Activated effector memory CD4-positive, alpha-beta T cell treated with Interleukin-2 at 50 U/mL for 16 hours (primary cell): ENCODE measurements around the gene CATSPERZ.

Experiments used
- DNase-seq: peaks from one replicate; pipeline ENCODE4 v3.0.0-alpha.2; 2020

Gene CATSPERZ

GRCh38 chr11:64264371-64264852 is 35.7 kb upstream of the CATSPERZ start:
- DNase-seq, result no peak

- DNase-seq, result no peak
Measured at GRCh38 chr11:64265176-64266160, 34.7 kb upstream of the CATSPERZ start.

- no peak for DNase-seq
Measured at GRCh38 chr11:64266339-64266738, 33.8 kb upstream of the CATSPERZ start.

GRCh38 chr11:64267207-64267945 is 32.8 kb upstream of the CATSPERZ start:
- DNase-seq, result no peak

GRCh38 chr11:64268025-64268892 is 31.9 kb upstream of the CATSPERZ start:
- no peak for DNase-seq

- peak; percentile 34 for DNase-seq
Measured at GRCh38 chr11:64268893-64269539, 31.1 kb upstream of the CATSPERZ start.

GRCh38 chr11:64269540-64270220 is 30.5 kb upstream of the CATSPERZ start:
- DNase-seq, result peak; percentile 98

- no peak for DNase-seq
Measured at GRCh38 chr11:64275031-64275800, 24.9 kb upstream of the CATSPERZ start.

GRCh38 chr11:64275841-64276240 is 24.3 kb upstream of the CATSPERZ start:
- DNase-seq, result no peak

GRCh38 chr11:64276653-64277431 is 23.3 kb upstream of the CATSPERZ start:
- no peak for DNase-seq

GRCh38 chr11:64278576-64279190 is 21.5 kb upstream of the CATSPERZ start:
- DNase-seq, result no peak

- no peak for DNase-seq
Measured at GRCh38 chr11:64281957-64282770, 18.0 kb upstream of the CATSPERZ start.

- no peak for DNase-seq
Measured at GRCh38 chr11:64283092-64283491, 17.1 kb upstream of the CATSPERZ start.

- DNase-seq, result peak; percentile 90
Measured at GRCh38 chr11:64284048-64284961, 15.9 kb upstream of the CATSPERZ start, which contains the start of gene BAD. BAD (minus strand) TSS chr11:64284665; CDS start chr11:64284368, 297 bp downstream.

GRCh38 chr11:64284962-64285884 is 14.9 kb upstream of the CATSPERZ start, which contains the start of gene GPR137:
GPR137 (plus strand) TSS chr11:64285848; CDS start chr11:64286525, 677 bp downstream.
- DNase-seq, result peak; percentile 90
